ENCODE results near the gene PEX7. TPM values are rescaled to one million over a fixed set of nuclear protein-coding genes. Genes with fewer than 3 reads are reported as not detected.

PEX7 gene, protein sequence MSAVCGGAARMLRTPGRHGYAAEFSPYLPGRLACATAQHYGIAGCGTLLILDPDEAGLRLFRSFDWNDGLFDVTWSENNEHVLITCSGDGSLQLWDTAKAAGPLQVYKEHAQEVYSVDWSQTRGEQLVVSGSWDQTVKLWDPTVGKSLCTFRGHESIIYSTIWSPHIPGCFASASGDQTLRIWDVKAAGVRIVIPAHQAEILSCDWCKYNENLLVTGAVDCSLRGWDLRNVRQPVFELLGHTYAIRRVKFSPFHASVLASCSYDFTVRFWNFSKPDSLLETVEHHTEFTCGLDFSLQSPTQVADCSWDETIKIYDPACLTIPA
- 7.5 and 11.1 TPM in 2 replicates for total RNA-seq

DNA sequence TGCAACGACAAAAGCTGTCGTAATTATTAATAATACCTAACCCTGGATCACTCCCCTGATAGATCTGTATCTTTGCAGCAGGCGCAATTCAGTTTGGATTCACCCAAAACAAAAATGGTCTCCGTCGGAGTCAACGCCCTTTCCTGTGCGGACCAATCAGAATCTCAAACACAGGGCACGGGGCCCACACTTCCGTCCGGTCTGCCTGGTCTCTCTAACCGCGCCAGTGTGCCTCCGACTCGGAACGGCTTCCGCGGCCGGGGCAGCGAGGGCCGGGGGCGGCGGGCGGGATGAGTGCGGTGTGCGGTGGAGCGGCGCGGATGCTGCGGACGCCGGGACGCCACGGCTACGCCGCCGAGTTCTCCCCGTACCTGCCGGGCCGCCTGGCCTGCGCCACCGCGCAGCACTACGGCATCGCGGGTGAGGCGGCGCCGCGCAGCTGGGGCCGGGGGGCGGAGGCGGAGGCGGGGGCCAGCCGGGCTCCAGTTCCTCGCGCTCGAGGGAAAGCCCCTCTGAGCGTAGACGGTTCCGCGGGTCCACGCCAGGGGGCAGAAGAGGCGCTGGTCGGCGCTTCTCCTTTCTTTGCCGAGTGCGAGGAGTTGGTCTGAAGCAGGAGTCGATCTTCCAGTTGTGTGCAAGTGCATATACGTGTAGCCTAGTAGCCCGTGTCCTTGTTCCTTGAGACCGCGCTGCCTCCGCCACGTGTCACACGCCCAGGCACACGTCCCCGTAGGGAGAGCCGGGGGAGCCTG, at the start of gene PEX7:
Gene PEX7 (plus strand): TSS at position 217 of the 752 bp plus-strand sequence. CDS start 74 bp downstream, at position 291.

DNA sequence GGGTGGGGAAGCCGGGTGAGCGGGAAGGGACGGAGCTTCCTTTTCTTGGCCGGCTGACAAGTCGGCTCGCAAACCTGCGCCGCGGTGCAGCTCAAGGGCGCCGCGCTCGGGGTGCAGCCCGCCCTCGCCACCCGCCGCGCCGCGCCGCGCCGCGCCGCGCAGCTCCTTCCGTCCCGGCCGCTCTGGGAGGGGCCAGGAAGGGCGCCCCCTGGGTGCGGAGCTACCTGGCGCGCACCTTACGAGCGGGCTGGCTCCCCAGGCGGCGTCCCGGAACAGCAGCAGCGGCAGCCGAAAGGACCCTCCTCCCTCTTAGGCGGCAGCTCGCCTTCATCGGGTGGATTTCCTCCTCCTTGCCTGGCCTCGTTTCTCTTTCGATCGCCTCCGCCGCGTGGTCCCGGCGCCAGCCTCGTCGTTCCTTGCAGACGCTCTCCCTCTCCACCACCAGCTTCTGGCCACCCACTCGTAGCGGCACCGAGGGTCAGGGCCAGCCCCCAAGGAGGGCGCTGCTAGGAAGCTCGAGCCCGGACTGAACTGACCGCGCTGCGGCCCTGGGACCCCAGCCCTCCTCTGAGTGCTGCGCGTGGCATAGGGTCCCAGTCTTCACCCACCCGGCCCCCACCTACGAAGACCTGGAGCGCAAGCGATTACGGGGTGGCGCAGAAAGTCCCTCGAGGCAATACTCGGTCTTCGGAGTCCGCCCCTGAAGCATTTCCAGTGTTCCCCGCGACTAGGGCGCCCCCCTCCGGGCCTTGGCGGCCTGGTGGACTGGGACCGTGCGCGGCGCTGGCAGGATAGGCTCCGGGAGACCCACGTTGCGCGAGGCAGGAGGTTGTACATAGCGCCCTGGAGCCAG, 29.8 kb upstream of the PEX7 start, which contains the start of gene MAP3K5:
Gene MAP3K5 (minus strand): TSS at position 68 of the 853 bp plus-strand sequence. CDS start 320 bp downstream, outside the sequence.

DNA sequence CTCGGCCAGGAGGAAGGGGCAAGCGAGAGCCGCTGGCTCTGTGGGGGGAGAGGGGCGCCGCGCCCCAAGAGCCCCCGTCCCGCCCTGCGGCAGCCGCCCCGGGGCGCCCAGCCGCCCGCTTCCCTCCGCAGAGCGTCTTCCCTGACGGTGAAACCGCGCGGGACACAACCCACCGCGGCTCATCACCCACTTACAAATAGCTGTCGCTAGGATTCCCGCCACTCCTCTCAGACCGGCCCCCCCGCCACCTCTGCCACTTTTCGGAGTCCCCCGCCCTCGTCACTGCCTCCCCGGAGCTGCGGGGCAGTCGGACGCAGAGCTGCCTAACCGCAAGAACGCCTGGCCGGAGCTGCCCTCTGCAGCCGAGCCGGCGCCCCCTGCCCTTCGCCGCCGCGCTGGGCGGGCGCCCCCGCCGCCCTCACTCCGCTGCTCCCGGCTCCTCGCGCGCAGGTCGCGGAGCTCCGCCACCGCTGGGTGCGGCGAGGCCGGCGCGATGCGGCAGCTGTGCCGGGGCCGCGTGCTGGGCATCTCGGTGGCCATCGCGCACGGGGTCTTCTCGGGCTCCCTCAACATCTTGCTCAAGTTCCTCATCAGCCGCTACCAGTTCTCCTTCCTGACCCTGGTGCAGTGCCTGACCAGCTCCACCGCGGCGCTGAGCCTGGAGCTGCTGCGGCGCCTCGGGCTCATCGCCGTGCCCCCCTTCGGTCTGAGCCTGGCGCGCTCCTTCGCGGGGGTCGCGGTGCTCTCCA, 99.7 kb downstream of the PEX7 start, which contains the start of gene SLC35D3:
Gene SLC35D3 (plus strand): TSS at position 366 of the 749 bp plus-strand sequence. CDS start 128 bp downstream, at position 494.

Other genes with a start within 250 kb of the PEX7 start
- gene MAP3K5, start 30.1 kb upstream of the PEX7 start, total RNA-seq = 20.3 and 28.8 TPM in 2 replicates
- not detected in 2 replicates for gene SLC35D3, start 99.7 kb downstream of the PEX7 start, total RNA-seq
- 0.12 and 0.13 TPM in 2 replicates for gene IL20RA, start 222.4 kb downstream of the PEX7 start, total RNA-seq